Esophagus muscularis mucosa (tissue), 4 donors: ENCODE measurements around the gene CHCHD1.

Experiments
- CTCF ChIP-seq, 3 experiments: fragments of 200-600 bp in 2 of 3; fragments of 450-650 bp in 1 of 3; sonication (generic) in 2 of 3; IDR thresholded peaks; one replicate each; pipeline ENCODE4 v1.5.1; 2017 to 2019; ENCODE audit warnings: antibody characterized with exemption in 3 of 3, mild to moderate bottlenecking in 2 of 3, moderate library complexity in 1 of 3
- EP300 ChIP-seq: sonication (generic); formaldehyde crosslinking; IDR thresholded peaks from one replicate; pipeline ENCODE4 v1.6.1; 2017; ENCODE audit warnings: antibody characterized with exemption
- POLR2A ChIP-seq: fragments of 450-650 bp; IDR thresholded peaks from one replicate; pipeline ENCODE4 v1.6.1; 2017; ENCODE audit warnings: antibody characterized with exemption, moderate library complexity, mild to moderate bottlenecking, low read depth
- POLR2AphosphoS5 ChIP-seq, 2 donors: sonication (generic); formaldehyde crosslinking; IDR thresholded peaks; one replicate each; pipeline ENCODE4 v1.6.1; 2017; ENCODE audit warnings: antibody characterized with exemption in 2 of 2

GRCh38 chr10:73780301-73780700, 1.5 kb upstream of the CHCHD1 start:
- TF ChIP-seq POLR2AphosphoS5 (IDR thresholded peaks at IDR 0.05) = no peak
- no peak for TF ChIP-seq CTCF (IDR thresholded peaks at IDR 0.05)
- no peak for TF ChIP-seq EP300
- no peak for TF ChIP-seq POLR2A
